HL-60/S4 treated with phorbol 12-myristate 13-acetate at 8.2 ng/mL for 4 days and 3 days (cell line): ENCODE results near the gene FXYD2.

Experiments
- in situ Hi-C: fragments of 300-500 bp; cut with MboI; formaldehyde crosslinking; loops from 2 replicates; pipeline ENCODE4 v1.15.0; 2022; ENCODE audit warnings: low sequenced_read_pairs

Gene FXYD2

DNA sequence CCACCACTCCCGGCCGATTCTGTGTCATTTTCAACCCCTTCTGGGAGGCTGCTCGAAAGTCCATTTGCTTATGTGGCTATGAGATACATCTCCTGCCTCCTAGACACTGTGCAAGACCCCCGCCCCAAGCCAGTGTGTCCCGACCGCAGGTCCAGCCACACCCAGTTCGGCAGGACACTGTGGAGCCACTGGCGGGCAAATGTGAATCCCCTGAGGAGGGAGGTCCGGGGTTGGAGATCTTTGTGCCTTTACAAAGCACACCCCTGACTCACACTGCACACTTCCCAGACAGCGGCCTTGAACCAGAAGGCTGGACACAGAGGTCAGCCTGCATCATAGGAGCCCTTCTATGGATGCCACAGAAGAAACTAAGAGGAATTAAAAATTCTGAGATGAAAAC lies 34.5 kb upstream of the FXYD2 start:
- in situ Hi-C loops = no loop called here

DNA sequence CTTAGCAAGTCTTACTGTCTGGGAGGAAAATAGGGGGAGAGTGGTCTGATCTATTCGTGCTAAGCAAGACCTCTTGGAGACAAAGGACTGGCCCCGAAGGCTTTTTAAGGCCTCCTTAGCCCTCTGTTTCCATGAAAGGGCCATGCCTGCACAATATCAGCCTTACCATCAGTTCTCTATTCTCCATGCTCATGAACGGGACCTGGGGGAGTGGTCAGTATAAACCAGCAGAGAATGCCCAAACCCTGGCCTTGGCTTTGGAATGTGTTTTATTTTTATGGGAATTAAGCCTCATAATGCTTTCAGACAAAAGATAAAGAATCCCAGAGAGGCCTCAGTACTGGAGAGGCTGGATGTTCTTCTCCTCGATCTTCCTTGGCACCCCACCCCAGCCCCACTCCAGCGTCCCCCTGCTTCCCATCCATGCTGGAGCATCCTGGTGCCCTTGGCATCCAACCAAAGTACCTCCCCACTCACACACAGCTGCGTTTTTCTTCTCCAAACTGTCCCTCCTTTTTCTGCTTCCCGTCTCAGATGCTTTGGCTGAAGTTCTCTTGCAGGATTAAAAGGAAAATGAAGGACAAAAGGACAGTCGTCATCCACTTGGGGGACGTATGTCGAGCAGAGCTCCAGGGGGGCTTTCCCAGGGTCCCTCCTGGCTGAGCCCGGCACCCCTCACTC lies 33.3 kb upstream of the FXYD2 start:
- in situ Hi-C loops = no loop called here

DNA sequence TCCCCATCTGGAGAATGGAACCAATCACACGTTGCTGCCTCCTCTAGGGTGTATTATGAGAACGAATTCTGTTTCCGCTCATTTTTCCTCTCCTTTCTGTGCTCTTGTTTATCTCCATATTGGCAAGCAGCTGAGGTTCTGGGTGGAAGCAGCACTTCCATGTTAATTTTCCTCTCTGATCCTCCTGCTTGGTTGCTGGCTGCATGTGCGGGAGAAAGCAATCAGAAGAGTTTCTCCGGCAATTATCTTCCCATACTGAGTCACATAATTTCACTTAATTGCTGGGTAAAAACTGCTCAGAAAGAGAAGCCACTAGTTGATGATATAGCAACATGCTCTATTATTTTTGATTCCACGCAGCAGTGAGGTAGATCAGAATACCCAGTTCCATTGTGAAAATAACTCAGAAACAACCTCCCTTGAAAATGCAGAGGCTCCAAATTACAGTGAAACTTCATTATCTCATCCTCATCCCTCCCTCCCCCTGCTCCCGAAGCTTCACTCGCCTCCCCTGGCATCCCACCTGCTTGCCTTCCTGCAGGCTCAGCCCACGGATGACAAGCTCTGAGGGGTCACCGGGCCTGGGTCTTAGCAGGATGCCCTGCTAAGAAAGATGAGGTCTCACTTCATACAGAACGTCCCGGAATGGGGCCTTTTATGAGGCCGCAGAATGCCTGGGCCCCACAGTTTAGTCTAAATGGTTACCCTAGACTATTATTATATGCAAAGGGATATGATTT lies 31.5 kb upstream of the FXYD2 start:
- in situ Hi-C loops = no loop called here

DNA sequence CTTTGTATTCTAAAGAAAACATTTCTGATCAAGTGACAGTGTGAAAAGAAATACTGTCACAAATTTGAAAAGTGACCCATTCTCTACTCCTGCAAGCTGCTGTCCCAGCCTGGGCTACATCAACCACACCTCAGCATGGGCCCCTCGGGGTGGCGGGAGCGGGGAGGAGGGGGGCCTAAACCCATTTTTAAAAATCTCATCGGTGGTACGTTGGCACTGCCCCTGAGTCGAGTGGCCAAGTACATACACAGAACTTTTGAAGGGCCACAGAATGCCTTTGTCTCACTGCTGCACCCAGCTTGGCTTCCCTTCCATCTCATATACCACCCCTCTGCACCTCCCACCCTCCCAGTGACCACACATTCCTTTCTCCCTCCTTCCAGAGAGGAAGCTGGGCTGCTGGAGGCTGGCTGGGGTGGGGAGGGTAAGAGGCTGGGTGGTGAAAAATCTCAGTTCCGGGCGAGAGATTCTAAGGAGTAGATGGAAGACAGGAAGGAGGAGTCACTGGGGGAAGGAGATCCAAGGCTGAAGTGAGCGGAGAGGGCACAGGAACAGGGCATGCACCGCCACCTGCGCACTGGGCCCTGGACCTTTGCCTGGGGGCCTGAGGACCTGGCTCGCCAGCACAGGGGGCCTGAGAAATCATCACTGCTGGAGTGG lies 30.8 kb upstream of the FXYD2 start:
- in situ Hi-C loops = no loop called here

DNA sequence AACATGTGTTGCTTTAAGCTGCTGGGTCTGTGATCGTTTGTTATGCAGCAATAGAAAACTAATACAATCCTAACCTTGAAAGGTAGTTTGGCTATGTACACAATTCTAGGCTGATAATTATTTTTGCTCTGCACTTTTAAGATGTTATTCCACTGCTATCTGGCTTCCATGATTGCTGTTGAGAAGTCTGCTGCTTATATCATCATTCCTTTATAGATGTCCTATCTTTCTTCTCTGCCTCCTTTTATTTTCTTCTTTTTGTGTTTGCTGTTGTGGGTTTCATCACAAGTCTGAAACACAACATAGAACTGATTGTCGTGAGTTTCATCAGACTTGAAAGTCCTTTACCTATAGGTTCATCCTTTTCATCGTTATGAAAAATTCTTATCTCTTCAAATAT lies 27.8 kb upstream of the FXYD2 start:
- in situ Hi-C loops = no loop called here

- in situ Hi-C loops = no loop called here
Observed at GRCh38 chr11:117851852-117852251, 27.3 kb upstream of the FXYD2 start.

- in situ Hi-C loops = no loop called here
Observed at GRCh38 chr11:117851106-117851505, 26.6 kb upstream of the FXYD2 start.

DNA sequence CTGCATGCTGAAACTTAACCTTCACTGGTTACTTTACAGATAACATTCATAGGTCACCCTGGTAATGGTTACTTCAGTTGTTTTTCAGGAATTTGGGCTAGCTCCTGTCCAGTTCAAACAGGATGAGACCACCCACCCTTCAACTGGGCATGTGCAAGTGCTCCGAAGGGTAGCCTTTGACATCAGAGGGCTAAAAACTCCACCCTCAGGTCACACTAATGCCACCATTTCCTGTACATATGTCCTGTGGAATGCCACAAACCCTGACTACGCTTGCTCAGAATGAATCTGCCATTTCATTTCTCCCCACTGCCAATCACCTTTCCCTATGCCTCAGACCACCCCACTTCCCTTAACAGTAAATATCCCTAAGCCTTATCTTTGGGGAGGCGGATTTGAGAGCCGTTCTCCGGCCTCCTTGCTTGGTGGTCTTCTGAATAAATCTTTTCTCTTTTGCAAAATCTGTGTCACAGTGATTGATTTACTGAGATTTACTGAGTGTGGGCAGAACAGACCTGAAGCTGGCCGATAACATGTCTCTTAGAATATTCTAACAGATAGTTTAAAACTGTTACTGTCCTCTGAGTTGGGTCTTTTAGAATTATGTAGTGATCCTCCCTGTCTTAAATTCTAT lies 25.4 kb upstream of the FXYD2 start:
- in situ Hi-C loops = no loop called here

DNA sequence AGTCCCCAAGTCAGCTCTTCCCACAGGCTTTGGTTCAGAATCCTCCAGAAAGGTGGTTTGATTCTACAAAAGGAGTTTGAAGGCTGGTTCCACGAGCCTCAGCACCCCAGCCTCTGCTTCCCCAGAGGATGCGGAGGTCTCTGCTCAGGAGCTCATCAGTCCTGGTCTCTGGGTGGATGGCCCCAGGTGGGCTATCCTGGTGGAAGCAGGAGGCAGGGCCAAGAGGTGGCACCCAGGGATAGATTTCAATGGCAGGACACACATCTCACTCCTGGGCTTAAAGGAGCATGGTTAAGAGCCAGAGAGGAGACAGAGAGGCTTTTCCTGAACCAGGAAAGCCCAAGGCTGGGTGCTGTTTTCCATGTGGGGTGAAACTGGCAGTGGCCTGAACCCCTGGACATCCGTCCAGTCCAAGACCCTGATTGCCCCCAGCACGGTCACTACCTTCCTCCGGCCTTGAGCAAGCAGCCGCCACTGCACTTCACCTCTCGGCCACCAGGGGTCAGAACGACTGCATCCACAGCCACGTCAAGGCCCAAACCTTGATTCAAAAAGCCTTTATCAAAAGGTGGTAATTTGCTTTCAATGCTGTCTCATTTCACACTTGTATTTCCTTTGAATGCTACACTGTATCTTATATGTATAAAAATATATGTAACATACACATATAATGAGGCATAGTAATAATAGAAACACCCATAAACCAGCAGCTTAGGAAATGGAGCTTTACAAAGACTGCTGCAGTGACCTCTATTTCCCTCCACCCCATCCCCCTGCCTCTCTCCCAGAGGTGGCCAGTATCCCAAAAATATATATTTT lies 19.3 kb upstream of the FXYD2 start:
- in situ Hi-C loops = loop anchor here (5.0 kb wide), 1 partner anchor 103 kb away; no protein-coding TSS in a partner anchor

- in situ Hi-C loops = loop anchor here (5.0 kb wide), 1 partner anchor 105 kb away; no protein-coding TSS in a partner anchor
Observed at GRCh38 chr11:117842131-117842941, 17.8 kb upstream of the FXYD2 start.

- in situ Hi-C loops = loop anchor here (5.0 kb wide), 1 partner anchor 106 kb away; no protein-coding TSS in a partner anchor
Observed at GRCh38 chr11:117841551-117842031, 17.0 kb upstream of the FXYD2 start.

DNA sequence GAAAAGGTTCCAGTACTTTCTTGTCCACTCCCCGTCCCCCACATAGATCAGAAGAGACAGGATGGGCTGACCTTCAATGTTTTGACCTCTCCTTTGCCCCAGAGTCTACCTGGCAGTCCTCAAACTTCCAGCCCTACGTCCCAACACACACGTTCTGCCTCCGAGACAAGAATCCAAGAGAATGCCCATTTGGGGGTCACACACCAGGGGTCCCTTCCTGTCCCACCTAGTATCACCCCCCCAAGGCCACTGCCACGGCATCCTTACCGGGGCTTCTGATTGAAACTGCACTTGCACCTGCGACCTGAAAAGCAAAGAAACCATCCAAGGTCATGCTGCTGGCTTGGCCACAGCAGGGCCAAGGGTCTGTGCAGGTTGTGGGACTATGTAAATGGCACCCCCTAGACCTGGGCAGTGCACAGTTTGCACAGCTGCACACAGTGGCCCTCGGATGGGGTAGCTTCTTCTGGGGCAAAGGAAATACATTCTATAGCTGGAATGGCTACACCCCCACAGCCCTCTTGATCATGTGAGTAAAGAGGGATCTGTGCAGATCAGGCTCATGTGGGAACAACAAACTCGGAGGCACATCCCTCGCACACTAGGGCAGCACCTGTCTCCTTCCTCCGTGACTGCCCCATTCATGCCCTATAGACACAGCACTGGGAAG lies 16.5 kb upstream of the FXYD2 start:
- in situ Hi-C loops = loop anchor here (5.0 kb wide), 1 partner anchor 106 kb away; no protein-coding TSS in a partner anchor

DNA sequence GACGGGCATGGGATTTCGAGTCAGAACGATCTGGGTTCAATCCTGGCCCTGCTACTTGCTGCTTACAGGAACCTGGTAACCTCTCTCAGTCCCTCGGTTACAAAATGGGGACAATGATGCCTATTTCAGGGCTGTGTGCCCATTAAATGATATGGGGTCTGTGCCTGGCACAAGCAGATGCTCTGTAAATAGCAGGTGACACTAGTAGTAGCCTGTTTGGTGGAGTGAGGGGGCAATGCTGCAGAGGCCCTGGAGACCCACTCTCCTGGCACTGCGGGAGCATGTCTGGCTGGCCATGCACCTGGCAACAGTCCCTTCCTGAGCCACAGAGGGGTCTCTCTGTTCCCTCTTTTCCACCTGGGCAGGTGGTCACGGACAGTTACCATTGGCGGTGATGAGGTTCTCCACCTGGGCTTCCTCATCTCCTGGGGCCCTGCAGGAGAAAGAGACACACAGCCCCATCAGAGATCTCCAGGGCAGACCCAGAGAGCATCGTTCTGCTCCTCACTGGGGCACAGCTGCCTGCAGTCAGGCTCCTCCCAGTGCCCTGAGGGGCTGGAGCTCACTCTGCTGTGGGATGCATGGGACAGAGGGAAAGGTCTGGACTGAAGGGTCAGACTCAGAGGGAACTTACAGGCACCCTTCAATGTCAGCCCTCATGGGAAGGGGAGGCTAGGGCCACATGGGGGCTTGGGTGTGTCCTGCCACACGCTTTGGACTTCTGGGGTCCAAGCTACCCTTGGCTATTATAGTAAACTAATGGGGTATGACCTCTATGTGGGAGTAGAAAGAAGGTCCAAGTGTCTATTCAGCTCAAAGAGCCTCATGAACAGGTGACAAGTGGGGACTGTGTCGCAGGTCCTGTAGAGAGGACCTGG lies 15.6 kb upstream of the FXYD2 start:
- in situ Hi-C loops = loop anchor here (5.0 kb wide), 1 partner anchor 107 kb away; no protein-coding TSS in a partner anchor

DNA sequence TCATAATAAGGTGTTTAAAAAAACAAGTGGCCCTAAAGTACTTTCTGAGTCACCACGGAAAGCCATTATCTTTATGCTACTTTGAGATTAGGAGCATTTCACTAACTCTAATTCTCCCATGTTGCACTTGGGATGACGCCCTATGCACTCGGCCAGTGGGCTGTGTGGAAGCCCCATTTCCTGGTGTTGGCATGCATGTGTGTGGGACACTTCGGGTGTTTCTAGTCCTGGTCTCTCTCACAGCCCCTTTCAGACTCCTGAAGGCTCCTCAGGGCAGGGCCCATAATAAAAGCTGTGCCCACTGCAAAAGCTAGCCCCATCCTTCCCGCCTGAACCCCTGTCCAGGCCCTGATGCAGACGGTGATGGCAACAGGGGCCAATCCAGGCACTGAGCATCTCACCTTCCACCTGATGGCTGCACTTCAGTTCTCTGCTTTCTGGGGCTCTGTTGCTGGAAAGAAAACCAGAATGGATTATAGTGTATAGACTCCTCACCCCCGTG lies 14.9 kb upstream of the FXYD2 start:
- in situ Hi-C loops = no loop called here

GRCh38 chr11:117838901-117839300 lies 14.4 kb upstream of the FXYD2 start:
- in situ Hi-C loops = no loop called here

DNA sequence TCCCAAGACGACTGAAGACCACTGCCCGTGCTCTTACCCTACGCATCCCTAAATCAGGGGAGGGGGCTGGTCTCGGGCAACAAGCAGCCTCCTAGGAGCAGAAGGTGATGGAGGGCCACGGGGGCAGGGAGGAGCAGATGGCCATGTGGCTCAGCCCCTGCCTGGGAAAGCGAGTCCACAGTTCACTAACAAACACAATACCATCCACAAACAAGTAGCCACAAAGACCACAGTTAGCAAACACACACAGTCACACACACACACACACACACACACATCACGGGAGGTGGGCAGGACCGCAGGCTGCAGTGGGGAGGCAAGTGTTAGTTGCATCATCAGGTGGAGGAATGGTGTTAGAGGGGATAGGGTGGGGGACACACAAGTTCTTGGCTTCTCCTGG lies 13.2 kb upstream of the FXYD2 start:
- in situ Hi-C loops = no loop called here

DNA sequence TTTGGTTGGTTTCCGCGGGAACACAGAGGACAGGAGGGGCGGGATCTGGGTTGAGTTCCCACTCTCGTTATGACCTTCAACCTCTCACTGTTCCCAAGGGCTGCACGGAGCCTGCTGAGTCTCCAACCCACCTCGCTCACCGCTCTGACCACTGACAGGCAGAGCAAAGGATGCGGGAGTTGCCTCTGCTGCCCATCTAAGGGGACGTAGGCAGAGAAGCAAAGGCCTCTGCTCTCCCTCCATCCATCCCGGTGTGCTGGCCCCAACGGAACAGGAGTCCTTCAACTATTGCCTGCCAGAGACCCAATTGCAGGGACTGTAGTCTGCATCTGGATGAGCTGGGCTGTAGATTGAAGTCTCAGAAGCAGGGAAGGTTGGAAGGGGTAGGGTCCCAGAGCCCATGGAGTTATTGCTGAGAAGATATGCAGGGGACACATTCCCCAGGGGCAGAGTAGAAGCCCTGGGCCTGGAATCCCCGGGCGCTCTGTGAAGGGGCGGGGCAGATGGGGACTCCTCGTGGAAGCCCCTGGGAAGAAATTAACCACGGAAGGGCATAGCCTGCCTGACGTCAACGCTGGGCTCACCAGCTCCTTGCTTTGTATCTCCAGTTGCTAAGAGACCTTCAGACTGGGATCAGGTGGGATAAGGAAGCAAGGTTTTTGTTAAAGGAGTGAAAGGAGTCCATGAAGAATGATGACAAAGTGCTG lies 12.7 kb upstream of the FXYD2 start:
- in situ Hi-C loops = no loop called here
